ENCODE data around the gene DNAH1.

DNA sequence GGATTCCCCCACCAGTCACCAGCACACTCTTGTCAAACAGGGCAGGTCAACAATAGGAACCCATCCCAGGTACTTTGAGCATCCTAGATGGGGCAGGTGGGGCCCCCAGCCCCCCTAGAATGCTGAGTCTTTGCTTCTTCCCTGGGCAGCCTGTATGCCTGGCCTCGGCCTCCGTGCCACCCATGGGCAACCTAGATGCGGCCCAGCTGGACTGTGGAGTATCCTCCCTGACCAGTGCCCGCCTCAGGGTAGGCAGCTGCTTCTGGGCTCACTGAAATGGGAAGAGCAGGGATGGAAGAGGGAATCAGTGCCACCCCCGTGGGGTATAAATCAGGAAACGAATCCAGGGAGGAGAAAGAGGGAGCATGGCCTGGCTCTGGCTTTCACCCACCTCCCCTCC is 10.9 kb downstream of the DNAH1 start:
- TF ChIP-seq, protein P1, sequence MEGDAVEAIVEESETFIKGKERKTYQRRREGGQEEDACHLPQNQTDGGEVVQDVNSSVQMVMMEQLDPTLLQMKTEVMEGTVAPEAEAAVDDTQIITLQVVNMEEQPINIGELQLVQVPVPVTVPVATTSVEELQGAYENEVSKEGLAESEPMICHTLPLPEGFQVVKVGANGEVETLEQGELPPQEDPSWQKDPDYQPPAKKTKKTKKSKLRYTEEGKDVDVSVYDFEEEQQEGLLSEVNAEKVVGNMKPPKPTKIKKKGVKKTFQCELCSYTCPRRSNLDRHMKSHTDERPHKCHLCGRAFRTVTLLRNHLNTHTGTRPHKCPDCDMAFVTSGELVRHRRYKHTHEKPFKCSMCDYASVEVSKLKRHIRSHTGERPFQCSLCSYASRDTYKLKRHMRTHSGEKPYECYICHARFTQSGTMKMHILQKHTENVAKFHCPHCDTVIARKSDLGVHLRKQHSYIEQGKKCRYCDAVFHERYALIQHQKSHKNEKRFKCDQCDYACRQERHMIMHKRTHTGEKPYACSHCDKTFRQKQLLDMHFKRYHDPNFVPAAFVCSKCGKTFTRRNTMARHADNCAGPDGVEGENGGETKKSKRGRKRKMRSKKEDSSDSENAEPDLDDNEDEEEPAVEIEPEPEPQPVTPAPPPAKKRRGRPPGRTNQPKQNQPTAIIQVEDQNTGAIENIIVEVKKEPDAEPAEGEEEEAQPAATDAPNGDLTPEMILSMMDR (IDR thresholded peaks at IDR 0.05 in 8 of 11, conservative IDR thresholded peaks at IDR 0.05 in 3 of 11) = no peak
- TF ChIP-seq POLR2A (IDR thresholded peaks at IDR 0.05) = no peak
- no peak for TF ChIP-seq POLR2AphosphoS5 (IDR thresholded peaks at IDR 0.05)
